Hematopoietic multipotent progenitor cell (in vitro differentiated cells): Measurements from ENCODE around the gene CCND2. TPM values are rescaled to one million over a fixed set of nuclear protein-coding genes. Genes with fewer than 3 reads are reported as not detected.

Experiments
- DNase-seq, 3 donors: peaks; one replicate each; pipeline ENCODE4 v3.0.0-alpha.2; 2011 to 2015; ENCODE audit warnings: low read depth in 2 of 3, low spot score in 2 of 3
- total RNA-seq: library from RNA; depleted of rRNA; stranded (reverse); fragments of >200 nt; gene quantifications from one replicate; pipeline ENCODE4 v1.2.3, GENCODE V29; 2012

Gene CCND2
- total RNA-seq, 1 donor, result 160 TPM

DNA sequence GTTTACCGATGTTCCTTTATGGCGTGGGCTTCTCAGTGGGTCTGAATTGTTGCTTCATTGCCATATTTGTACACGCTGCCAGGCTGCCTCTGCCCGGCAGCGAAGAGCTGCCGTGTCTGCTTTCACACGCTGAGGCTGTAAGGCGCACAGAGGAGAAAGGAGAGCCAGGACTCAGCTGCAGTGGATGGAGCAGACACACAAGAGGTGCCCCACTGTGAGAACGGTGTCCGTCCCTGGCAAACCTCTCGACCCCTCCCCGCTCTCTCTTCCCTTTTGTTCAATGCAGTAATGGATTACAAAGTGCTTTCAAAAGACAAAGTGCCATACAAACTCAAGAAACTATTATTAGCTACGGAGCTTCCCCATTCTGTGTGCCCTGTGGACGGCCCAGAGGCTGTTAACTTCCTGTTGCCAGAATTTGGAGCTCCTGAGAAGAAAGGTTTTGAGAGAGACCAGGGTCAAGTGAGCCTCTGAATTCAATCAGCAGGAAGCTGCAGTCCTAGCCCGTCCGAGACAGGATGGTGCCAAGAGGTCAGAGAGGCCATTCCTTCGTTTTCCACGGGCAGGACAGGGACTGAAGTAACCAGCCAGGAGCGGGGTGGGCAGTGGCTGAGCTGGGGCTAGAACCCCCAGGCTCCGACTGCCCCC, 15.8 kb downstream of the CCND2 start:
- peak in 1 of 3 donors; percentile 70 for DNase-seq

DNA sequence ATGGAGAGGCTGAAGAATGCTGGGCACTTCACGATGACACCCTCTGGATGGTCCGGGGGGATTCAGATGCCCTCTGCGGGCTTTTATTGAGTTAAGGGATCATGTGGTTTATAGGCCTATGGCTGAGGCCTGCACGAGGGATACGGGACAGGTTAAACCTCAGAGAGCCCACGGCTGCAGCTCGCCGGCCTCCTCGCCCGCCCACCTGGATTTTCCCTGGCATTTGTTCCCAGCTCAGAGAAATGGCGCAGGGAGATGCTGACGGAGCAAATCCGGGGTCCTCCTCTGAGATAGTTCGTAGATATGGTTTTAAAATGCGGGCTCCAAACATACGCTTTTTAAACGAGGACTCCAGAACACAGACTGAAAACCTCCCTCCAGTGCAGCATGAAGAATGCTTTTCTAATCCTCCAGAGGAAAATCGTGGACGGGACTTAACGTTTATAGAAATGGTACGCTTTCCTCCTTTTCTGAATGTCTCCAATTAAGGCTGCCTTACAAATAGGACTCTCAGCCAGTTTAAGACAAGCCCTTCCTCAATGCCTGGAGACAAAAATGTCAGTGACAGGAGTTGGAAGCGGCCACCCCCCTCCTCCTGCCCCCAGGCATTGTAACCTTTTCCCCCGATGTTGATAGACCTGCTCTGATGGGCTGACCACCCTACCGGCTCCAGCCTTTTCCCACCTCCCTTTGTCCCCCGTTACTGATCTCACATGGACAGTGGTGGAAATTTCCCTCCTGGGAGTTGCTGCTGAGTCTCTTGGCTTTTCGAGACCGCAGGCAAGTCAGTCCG, 16.6 kb downstream of the CCND2 start:
- no peak for DNase-seq

DNA sequence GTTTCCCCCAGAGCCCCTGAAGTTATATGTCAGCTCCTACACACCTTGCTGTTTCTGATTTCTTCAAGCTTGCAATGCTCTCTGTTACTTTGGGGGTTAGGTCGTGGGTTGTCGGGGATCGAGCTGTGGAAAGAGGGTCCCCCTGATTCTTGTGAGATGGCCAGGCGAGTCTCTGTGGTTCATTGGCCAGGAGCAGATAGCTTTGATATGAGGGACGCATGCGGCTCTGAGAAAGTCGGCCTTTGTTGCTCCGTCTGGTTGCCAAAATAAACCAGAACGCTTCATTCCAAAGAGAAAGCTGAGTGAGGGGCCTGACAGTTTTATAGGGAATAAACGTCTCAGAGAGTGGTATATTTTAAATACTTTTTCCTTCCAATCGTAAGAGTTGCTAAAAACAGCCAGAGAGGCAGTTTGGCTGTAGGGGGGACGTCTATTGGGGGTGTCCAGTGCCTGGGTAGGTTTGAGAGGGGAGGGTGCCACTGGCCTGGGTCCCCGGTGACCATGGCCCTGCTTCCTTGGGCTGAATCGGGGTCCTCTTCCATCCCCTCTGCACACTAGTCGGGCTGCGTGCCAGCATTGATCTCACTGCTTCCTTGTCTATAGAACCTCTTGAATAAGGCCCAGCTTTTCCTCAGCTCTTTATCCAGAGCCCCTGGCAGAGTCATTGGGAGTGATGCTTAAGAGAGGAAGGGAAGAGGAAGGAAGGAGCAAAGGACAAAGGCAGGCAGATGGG, 18.9 kb downstream of the CCND2 start:
- DNase-seq, result no peak

DNA sequence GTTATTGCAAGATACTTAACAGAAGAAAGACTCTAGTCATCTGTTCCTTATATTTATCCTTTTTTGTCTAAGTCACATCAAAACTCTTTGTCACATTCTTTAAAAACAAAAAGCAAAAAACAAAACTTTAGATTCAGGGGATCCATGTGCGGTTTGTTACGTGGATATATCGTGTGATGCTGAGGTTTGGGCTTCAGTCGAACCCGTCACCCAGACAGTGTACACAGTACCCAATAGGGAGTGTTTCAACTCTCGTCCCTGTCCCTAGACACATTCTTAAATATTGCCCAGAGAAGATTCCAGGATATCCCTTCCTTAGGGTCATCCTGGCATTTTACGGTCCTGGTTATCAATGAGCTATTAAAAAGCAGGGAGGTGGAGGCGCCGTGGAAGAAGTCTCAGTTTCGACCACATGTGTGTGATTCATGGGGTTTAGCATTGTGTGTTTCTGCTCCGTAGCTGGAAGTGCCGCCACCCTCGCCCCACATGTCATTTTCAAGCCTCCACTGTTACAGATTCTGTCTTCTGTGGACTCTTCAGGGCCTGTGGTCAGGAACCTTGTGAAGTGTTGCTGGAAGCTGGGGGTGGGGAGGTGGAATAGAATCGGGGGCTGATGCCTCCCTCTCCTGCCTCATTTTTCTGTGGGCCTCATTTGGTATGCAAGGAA, 19.9 kb downstream of the CCND2 start:
- DNase-seq, result no peak

DNA sequence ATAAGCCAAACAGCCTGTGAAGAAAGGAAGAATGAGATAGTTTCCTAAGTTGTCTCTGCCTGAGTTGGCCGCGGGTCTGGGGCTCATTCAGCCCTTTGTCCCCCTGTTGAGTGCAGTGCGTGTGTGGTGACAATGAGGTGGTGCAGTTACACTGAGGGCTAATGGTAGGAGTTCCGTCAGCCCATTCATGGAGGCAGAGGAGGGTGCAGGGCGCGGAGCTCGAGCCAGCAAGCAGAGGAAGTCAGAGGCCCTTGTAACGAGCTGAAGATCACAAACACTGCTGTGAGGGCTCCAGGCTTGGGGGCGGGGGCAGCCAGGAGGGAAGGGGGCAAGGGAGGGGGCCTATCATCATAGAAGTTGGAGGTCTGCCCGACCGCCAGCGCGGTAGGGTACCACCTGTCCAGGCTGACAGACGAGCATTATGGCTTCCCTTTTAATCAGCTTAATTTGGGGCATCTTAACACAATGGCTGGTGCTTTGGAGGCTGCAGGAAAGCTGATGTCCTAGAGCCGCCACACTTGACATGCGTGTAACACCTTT, 20.5 kb downstream of the CCND2 start:
- no peak for DNase-seq

DNA sequence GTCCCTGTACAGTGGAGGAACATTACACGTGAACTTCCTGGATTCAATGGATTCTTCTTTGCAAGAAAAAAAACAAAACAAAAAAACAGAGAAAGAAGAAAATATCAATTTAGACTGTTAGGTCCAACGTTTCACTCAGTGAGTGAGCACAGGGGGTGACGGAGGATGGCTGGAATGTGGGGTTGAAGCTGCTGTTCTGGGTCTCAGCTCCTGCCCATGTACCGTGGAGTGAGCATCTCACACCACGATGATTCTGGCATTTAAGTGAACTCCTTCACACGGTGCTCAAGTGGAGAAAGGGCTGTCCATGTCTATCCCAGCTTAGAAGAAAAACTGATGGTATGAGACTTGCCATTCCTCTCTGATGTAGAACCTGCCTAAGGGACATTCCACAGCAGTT, 23.2 kb downstream of the CCND2 start:
- no peak for DNase-seq

DNA sequence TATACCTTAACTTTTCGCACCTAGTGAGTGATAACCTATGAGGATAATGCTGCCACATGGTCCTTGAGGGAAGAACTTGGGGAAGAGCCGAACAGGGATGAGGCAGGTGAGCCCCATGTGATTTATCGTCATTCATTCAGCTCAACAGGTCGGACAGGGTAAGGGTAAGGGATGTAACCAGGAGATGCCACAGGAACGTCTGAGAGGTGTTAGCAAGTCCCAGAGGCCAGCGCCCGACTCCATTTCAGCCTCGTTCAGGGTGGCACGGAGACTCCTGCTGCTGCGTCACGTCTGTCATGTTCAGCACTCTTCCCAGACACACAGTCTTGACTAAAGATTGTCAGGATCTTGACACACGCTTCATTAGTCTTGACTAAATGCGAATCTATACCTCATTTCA, 24.1 kb downstream of the CCND2 start:
- DNase-seq, result no peak

DNA sequence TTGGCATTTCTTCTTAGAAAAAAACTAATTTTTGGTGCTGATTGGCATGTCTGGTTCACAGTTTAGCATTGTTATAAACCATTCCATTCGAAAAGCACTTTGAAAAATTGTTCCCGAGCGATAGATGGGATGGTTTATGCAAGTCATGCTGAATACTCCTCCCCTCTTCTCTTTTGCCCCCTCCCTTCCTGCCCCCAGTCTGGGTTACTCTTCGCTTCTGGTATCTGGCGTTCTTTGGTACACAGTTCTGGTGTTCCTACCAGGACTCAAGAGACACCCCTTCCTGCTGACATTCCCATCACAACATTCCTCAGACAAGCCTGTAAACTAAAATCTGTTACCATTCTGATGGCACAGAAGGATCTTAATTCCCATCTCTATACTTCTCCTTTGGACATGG, 27.3 kb downstream of the CCND2 start:
- DNase-seq, result no peak

DNA sequence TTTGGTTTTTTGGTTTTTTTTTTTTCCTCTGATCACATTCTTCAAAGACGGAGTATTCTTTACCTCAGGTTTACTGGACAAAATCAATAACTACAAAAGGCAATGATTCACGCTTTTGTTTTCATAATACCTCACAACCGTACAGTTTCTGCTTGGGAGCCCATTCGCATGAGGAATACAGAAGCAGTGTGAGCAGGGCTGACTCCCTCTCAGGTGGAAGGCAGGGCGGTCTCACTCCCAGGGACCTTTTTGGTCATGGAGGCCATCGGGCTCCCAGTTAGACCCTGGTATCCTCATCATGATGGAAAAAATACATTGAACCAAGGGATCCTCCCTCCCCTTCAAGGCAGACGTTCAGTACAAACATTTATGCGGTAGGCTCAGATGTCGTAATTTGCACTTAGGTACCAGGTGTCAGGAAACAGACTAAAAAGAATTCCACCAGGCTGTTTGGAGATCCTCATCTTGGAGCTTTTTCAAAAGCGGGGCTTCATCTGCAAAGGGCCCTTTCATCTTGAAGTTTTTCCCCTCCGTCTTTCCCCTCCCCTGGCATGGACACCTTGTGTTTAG, 28.5 kb downstream of the CCND2 start:
- no peak for DNase-seq

DNA sequence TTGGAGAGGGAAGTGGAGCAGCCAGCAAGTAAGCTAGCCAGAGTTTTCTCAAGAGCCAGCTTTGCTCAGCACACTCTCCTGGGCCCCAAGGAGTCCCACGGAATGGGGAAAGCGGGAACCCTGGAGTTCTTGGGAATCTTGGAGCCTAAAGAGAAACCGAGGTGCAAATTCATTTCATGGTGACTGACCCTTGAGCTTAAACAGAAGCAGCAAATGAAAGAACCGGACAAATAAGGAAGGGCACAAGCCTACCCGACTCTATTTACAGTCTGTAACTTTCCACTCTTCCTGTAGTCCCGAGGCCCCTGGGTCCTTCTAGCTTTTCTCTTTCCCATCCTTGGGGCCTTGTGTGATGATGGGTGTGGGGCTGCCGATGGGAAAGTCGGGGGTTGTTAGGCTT, 29.3 kb downstream of the CCND2 start:
- no peak for DNase-seq

DNA sequence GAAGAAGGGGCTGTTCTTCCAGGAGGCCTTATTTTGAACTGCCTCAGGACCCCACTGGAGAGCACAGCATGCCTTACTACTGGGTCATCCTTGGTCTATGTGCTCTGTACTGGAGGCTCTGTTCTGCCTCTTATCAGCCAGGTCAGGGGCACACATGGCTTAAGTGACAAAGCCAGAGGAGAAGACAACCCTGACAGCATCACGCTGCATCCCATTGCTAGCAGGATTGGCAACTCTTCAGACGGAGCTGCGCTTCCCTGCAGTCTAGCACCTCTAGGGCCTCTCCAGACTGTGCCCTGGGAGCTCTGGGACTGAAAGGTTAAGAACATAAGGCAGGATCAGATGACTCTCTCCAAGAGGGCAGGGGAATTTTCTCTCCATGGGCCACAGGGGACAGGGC, 30.2 kb downstream of the CCND2 start:
- no peak for DNase-seq

DNA sequence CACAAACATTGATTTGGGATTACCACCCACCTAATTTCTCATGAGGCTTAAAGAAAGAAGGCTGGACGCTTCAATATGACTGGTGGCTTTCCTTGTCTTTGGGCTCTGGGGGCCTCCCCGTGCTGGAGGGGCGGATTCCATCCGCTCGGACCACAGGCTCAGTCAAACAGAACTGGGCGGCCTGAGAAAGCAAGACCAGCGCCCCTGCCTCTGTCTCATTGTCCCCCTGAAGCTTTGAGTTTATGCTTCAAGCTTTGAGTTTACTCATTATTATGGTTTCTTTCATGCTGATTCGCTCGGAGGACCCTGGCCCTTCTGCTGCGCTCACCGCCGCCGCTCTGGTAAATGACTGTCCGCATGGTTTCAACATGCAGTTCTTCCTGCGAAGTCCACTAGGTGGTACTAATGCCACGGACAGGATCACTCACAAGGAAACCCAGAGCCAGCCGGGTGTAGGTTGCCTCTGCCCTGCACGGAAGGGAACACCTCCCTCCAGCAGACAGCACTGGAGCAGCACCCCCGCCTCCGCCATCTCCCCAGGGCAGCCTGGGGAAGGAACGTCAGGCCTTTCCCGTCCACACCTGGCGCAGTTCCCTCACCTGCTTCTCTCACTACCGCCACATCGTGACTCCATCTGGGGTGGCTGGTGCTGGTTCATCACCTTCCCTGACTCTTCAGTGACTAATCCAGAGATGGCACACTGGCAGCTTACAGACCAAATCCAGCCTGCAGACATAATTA, 34.2 kb downstream of the CCND2 start:
- peak in 2 of 3 donors; percentile 36 to 60 for DNase-seq

DNA sequence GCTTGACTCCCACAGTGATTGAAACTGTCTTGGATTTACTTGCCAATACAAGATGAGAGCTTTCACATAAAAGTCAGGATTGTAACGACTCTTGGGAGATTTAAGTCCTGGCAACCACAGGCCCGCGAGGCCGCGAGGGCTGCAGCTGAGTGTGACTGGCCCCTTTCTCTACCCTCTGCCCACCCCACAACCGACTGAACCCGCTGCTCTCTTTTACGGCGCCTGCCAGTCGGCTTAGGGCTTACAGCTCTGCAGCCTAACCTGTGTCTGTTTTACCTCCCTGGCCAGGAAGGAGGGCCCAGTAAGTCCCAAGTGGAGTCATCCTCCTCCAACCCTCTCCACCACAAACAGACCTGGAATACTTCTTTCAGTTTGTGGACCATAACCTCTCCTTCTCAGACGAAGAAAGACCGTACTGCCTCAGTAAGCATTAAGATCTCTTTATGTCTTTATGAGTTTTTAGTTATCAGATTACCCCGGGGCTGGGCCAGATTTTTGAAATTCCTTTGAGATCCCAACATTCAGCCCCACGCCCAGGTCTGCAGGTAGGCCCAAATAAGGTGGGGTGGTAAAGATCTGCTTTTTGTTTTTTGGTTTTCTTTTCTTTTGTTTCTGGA, 34.9 kb downstream of the CCND2 start:
- DNase-seq, result no peak

DNA sequence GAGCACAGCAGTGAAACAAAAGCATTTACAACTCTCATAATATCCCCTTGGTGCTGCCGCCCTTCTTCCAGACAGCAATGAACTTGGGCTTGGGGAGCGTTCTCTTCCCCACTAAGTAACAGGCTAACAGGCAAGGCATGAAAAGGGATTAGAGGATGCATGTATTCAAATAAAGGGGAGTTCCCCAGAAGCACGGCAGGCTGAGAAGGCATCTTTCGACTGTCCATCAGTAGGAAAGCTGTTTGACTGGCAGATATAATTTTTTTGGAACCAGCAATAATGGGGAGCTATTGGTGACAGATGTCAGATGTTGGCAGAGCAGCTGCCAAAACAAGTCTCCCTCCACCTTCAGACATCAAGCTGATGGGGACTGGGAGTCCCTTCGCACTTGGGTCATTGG, 38.2 kb downstream of the CCND2 start:
- no peak for DNase-seq

DNA sequence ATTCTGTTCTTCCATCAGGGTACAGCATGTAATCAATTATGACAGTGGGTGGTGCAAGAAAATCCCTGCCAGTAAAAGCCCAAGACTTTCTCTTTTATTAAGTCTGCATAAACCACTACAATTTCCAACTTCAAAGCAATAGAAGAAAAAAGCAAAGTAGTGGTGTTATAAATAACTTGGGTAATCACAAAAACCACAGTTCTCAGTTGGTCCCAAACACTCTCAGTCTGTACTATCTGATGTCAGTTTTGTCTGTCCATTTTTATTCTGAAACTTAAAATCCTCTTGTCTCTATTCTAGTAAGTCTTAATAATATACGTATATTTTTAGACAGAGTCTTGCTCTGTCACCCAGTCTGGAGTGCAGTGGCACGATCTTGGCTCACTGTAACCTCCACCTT, 38.7 kb downstream of the CCND2 start:
- no peak for DNase-seq

DNA sequence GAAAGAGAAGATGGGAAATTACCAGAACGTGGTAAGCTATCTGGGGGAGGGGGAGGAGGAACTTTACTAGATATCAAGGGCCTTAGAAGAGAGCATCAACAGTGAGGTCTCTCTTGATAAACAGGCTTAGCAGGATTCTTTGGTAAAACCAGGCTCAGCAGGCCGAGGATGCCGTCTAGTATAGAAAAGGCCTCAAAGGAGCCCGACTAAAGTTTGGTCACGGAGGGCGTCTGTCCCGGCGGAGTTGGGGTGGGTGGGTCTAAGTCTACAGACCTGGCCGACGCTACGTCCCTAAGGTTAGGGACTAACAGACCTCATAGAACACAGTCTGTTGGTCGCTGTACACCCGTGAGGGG, 46.9 kb downstream of the CCND2 start:
- DNase-seq, result peak in 1 of 3 donors; percentile 8

DNA sequence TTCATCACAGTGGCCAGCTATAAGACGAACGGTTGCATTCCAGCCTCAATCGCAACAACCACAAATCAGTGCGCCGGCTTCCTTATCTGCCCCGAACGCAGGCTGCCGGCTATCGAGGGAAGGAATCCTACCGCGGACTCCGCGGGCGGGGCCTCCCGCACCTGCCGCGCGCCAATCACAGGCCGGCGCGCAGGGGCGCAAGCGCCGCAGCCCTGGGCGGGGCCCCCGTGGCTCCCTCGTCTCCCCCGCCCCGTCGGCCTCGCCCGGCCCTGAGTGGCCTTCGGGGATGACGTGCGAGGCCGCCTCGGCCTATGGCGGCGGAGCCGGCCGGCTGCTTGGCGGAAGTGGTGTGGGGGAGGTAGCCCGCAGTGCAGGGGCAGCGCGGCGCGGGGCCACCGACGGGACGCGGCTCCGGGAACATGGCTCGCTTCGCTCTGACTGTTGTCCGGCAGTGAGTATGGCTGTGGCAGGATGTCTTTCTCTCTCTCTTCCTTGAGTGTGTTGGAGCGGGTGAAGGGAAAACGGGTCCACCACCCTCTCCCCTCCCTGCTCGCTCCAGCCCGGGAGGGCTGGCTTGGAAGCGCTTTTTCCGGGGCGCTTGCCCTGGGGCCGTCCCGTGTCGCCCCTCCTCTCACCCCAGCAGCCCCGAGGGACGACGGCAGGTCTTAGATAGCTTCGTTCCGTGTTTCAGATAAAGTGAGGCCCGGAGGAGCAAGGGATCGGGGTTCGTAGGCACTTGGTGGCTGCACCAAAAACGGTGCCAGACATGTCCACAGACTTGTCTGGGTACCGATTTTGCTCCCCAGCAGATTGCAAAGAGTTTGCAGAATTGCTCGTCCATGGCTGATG, 47.5 kb downstream of the CCND2 start, which contains the start of gene TIGAR:
TIGAR (plus strand) TSS at position 361 of the 849 bp plus-strand sequence; CDS start at position 420, 59 bp downstream.
- DNase-seq, result peak; percentile 81 to 96 (median 93)

DNA sequence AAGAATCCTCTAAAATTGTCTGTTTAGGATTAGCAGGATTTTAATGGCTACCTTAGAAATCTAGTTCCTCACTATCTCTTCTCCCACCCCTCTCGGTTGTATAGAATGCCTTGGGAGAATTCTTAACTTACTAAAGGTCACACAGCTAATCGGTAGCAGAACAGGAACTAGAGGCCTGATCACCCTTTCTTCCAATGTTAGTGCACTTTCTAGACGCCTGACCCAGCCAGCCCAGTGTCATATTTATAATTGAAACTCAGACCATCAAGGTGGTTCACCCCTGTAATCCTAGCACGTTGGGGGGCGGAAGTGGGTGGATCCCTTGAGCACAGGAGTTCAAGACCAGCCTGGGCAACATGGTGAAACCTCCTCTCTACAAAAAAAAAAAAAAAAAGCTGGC, 49.2 kb downstream of the CCND2 start:
- no peak for DNase-seq
